T follicular helper cell (primary cell): ENCODE measurements around the gene CHN2.

ENCODE experiments used
- DNase-seq: peaks from one replicate; pipeline ENCODE4 v3.0.0-alpha.2; 2020; ENCODE audit warnings: low read depth

The CHN2 gene

DNA sequence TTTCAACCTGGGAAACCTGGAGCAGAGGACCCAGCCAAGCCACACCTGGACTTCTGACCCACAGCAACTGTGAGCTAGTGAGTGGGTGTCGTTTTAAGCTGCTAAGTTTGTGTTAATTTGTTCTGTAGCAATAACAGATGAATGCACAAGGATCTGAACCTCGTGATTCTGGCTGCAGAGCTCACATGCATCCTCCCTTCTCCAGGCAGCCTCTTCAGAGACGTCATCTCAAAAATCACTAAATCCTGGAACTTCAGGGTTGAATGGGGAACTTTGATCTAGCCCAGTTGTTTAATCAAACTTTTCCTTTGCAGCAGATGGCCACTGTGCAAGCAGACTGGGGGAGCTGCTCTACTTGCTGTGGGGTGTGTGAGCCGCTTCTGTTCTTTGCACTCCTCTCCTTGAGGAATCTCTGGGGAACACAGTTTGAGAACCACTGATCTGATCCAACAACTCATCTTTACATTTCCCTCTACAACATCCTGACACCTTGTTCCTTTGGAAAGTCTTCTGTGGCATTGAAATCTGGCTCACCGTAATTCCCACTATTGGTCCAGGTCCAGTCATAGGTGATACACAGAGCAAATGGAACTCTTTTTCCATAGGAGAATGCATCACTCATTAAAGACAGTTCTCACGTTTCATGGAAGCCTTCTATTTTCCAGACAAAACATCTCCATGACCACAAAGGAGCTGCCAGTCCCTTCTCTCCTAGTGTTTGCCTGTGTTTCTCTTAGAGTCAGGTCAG is 90.3 kb downstream of the CHN2 start:
- DNase-seq, result no peak

DNA sequence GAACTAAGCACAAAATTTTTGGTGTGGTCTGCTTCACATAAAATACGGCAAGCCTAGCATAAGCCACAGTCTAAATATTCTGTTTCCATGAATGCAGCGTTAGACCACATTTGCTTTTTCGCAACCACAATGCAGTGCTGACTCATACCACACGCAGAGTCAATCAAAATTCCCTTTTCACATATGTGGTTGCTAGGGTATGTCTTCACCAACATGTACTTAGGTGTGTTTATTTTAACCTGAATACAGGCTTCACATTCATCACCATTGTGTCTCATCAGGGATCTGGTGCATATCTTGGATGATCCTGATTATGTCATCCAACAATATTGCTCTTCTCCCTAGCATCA is 90.8 kb downstream of the CHN2 start:
- no peak for DNase-seq

DNA sequence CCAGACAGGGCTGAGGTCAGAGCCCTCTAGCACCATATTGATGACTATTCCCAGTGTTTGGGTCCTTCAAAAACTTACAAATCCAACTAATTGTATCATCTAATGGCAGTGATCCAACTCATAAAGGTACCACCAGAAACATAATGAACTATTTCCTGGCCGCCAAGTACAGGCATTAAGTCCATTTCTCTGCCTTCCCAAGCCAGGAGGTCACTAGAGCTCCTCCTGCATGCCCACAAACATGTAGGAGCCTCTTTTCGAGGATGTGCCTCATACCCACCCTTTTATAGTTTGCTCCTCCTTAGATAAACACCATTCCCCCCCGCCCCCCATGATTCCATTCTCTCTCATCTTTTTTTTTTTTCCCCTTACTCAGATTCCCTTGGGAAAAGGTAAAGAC is 91.3 kb downstream of the CHN2 start:
- DNase-seq, result no peak

DNA sequence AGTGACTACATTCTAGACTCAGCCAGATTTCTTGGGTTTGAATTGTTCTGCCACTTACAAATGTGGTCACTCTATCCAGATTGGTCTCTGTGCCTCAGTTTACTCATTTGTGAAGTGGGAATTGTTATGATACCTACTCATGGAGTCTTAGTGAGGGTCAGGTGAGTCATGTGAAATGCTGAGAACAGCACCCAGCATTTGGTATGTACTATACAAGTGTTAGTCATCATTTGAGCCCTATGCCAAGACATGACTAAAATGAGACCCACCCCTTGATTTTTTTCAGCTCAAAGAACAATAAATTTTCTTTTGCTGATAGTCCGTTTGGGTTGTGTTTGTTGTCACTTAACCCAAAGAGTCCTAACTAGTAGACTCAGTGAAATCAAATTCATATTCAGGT is 92.8 kb downstream of the CHN2 start:
- DNase-seq, result no peak

DNA sequence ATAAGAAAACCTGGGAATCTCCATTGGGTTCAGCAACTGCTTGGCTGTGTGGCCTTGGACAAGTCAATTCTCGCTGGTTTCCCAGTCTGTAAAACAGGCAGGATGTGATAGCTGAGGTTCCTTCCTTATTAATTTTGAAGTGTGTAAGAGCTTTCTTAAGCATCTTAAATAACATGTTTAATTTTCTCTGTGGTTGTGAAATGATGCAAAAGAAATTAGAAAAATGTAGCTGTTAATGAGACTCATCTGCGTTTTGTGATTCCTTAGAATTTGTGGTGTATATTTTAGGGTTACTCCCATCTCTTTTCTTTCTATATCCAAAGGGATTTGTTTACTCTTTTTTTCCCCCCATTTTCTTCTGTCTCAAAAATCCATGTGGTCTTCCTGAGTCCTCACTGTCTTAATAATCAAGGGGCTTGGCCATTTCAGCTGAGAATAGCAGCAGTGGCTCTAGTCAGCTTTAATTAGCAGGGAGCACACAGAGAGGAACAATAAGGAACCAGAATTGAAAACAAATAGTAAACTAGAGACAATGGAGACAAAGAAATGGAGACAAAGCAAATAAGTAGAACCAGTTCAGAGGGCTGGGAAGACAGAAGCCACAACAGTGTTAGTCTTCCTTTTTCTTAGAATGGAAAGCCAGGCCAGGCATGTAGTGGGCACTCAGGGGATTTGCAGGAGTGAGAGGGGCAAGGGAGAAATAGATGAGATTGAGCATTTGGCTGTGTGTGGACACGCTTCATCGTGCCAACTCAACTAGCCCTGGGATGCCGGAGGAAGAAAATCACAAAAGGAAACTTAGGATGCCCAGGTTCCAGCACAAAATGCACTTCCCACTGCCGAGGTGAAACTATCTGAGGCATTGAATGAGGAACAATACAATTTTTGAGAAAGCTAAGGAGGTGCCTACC is 93.9 kb downstream of the CHN2 start:
- DNase-seq, result no peak

DNA sequence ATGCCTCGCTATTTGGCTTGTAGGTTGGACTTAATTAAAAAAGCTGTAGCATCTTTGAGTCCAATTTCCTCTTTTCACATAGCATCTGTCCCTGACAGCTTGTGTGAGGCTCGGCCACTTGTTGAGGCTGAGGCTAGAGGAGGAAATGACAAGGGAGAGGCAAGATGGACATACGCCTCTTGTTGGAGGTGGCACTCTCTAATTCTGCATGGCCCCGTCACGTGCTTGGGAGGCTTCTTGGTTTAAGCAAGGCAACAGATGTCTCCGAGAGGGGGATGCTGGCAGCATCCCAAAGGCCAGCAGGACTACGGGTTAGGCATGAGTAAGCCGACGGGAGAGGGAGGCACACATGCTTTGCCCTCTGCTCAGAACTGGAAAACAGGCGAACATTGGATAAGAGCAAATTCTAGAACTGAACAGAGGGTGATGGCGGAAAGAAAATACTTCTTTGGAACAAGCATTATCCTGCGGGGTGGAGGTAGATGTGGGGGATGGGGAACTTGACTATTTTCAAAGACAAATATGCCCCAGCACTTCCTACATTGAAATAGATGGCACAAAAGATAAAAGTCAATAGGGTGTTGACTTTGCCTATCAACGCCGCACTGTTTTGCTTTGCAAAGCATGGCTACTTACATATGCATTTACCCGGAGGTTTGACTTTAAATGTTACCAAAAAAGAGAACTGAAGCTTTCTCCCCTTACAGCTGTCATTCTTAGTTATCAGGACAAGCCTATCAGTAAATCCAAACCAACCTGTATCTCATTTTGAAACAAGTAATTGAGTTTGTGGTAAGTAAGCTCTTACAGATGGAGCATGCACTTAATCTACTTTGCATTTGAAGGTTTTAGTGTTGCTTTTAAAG is 94.8 kb downstream of the CHN2 start:
- no peak for DNase-seq

DNA sequence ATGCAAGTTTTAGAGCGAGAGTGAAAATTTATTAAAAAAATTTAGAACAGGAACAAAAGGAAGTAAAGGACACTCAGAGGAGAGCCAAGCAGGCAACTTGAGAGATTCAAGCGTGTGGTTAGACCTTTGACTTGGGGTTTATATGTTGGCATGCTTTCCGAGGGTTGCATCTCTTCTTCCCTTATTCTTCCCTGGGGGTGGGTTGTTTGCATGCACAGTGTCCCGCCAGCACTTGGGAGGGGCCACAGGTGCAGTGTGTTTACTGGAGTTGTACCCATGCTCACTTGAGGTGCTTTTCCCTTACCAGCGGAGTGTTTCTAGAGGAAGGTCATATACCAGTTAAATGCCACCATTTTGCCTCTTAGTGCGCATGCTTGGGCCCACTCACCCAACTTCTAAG is 96.3 kb downstream of the CHN2 start:
- no peak for DNase-seq

DNA sequence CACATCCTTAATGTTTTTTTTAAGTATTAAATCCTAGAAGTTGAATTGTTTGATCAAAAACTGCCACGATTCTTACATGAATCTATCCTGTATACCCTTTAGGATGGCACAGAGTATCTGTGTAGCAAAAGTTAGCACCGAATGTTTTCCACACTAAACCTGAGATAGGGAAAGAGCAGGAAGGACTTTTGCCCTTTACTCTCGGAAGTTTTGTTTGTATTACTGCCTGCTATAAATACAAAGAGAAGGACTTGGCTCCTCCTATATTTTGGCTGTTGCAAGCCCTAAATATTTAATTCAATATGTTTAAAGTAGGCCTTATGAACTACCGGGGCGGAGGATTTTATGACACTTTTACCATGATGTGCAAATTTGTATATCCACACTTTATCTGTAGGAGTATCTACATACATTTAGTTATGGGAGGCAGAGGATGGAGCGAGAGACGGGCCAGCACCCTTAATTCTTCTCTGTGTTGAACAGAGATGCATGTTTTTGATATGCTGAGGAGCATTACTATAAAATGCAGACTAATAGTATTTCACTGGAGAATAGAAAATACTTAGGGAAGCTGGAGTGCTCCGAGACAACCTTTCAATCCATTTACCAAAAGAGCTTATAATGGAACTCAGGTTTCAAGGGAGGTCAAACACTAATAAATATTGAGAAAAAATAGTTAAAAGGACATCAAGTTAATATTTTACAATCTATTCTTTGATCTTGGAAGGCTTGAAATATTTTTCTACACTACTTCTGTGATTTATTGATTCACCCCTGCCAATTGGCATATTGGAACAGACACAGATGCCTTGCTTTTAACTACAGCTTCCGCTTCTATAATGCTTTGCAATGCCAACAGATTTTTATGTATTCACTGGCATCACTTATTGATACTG is 97.4 kb downstream of the CHN2 start:
- no peak for DNase-seq

DNA sequence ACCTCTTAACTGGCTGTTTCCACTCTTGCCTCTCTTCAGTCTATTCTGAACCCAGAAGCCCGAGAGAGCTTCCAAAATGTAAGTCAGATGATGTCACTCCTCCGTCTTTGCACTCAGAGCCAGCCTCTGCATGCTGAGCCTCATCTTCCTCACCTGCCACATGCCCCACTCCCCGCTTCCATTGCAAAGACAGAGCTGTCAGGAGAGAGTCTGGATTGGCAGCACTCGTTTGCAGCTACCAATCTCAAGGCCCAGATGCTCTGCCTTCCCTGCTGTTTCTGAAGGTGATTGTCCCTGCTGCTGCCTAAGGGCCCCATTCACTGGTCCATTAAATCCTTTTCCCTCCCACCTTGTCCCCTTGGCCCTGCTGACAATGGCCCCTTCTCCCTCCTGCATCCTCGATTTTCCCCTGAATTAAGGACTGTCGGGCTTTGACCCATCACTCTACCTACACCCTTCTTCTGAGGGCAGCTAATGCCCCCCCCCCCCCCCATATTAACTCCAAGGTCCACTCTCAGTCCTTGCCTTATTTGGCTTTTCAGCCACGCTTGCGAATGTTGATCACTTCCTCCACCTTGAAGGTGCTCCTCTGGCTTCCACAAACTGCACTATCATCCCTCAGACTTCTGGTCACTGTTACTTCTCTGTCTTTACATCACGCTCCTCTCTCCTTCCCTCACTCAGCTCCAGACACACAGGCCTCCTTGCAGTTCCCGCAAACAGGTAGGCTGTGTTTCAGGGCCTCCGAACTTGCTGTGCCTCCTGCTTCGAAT is 98.5 kb downstream of the CHN2 start:
- DNase-seq, result no peak

DNA sequence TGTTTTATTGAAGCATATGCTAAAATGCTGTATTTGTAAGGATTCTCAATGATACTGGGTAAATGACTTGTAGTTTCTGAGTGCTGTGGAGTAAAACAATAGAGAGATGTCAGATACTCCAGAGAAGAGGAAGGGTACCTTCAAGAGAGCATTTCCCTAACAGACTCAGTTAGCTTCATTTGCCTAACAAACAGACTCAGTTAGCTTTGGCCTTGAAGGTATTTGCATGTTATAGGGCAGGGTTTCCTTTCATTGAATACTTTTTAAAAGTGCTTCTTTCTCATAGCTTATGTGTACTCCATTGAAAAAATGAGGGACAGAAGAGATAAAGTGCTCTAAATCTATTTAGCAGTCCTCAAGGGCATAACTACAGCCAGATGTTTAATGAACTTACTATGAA is 101.8 kb downstream of the CHN2 start:
- DNase-seq, result no peak

DNA sequence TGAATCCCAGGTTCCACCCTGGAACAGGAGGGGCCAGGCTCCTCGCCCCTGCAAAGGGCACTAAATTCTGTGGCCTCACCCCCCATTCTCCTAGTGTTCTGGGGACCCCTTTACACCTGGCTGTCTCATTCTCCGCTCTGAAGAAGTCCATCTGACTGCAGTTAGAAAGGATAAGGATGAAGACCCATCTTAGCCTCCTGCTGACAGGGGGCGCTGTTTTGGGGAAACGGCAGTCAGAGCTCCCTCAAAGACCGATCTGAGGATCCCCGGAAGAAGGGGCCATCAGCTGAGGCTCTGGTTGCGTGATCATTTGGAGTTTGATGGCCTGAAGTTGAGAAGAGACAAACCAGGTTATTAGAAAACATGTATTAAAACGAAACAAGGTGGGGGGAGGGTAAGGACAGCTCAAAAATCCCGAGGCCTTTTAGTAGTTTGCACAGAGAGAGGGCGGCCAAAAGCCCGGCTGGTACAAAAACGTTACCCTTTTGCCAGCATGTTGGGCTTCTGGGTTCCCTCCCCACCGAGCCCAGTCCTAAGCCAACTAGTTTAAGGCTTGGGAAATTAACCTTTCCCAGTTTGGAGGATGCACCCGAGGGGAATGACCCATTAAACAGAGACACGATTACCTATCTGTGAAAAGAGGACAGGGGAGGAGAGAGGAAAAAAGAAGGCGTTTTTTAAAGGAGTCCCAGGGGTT is 102.8 kb downstream of the CHN2 start:
- DNase-seq, result no peak

DNA sequence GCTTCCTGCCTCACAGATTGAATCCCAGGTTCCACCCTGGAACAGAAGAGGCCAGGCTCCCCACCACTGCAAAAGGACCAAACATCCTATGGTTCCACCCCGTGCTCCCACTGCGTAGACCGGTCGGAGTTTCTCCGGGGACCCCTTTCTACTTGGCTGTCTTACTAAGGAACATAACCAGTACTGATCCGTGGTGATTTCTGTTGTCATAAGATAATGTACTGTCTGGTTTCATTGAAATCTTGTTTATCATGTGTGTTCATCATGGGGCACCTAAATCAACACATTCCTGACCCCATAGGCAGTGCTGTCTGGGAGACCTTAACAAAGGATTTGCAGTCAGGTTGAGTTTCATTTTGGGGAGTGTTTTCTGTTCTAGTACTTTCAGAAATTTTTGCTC is 104.5 kb downstream of the CHN2 start:
- no peak for DNase-seq

DNA sequence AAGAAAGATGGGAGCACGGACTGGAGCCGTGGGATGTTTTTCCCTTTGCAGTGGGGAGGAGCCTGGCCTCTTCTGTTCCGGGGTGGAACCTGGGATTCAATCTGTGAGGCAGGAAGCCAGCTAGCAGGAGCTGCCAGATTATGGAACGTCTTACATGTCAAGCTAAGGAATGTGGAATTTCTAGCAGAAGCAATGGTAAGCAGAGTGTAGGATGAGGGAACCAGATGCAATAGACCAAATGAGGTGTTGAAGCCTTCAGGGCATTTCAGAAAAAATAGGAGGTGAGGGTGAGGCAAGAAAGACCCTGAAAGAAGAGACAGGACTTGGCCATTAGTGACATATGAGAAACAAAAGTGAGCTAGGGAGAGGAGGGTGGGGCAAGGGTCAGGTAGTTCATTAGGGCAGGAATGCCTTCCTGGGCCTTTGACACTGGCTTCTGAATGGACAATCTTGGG is 105.5 kb downstream of the CHN2 start:
- DNase-seq, result no peak

DNA sequence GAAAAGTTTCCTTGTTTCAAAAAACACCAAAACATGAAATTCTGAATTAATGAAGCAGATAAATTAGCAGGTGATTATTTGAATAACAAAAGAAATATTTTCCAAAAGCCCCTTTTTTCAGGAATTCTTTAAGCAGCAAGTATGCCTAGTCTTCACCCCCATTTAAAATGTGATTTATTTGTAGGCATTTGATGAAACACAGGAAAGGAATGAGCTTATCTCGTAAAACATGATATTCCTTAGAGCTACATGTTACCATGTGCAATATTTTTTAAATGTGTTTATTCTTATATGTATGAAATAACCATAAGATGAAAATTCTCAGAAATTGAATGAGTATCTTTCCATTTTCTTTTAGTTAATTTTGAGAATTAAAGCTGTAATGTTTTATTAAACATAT is 106.1 kb downstream of the CHN2 start:
- DNase-seq, result no peak

DNA sequence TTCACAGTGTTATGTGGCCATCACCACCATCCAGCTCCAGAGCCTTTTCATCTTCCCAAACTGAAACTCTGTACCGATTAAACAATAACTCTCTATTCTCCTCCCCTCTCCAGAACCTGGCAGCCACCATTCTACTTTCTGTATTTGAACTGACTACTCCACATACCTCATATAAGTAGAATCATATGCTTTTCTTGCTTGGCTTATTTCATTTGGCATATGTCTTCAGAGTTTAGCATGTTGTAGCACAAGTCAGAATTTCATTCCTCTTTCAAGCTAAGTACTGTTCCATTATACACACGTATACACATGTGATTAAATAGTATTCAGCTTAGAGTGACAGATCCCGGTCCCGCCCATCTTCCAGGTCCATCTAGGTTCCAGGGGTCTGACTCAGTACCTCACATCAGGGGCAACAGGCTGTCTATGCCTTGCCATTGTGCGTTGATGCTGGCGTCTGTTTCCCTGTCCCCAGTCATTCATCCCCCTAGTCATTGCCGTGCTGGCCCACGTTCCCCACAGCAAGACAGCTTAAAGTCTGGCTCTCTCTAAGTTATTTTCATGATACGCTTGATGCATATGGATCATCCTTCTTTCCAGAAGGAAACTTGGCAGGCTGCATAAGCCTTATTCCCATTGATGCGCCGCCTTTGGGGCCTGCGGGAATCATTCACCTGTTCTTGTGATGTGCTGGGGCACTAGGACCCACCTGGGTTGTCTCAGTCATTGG is 108.3 kb downstream of the CHN2 start:
- no peak for DNase-seq

DNA sequence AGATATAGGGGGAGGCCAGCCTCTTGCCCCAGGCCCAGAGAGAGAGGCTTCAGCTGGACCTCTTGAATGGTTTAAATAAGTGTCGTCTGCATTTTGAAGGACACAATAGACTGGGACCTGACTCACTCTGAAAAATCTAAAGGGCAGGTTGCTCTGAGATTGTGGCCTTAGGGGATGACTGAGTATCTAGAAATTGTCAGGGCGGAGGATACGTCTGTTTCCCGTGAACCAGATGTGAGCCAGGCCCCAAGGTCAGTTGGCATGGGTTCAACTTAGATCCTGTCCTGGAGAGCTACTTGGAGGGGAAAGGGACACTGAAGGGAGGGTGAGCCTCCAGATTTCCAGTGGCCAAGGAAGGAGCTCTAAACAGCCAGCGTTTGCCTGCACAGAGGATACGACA is 110.2 kb downstream of the CHN2 start:
- no peak for DNase-seq

DNA sequence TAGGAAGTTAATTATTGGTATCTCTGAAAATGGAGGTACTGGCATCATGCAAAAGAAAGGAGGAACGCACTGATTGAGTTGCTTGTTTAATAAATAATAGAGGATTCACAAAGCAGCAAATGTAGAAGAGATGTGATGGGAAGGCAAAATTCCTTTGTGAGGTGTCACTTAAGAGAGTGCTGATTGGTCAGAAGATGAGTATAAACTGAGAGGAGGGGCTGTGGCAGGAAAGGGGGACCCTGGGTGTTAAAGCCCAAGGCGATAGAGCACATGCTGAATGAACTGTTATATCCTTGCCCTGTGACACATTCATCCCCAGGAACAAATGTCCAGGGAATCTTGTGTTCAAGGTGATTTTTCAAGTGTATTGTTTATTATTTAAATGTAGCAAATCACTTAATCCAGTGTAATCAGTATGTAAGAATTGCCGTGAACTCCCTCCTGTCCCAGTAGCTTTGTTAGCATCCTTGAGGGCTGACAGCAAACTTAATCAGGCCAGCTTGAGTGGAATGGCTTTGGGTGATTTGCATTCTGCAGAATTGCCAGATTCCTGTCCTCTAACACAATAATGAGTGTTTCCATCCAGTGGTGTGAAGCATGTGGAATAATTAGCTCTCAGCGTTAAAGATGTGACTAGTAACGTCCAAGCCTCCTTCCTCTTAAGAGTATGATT is 111.9 kb downstream of the CHN2 start:
- no peak for DNase-seq

DNA sequence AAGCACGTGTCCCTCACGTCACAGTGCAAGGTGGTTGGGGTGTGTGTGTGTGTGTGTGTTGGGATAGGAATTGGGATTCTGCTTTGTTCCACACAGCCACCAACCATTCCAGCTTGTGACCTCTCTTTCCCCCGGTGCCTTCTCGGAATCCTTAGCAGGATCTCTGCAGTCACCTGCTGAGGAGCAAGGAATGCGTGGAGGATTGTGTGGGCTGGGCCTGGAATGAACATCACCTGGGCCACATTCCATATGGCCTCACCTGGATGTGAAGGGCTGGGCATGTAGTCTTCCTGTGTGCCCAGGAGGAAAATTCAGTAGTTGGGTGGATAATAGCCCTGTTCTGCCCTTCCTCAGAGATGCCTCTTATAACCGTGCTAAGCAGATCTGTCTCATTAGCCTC is 113.8 kb downstream of the CHN2 start:
- no peak for DNase-seq
